Measurements from ENCODE around the gene LIN28B.

DNA sequence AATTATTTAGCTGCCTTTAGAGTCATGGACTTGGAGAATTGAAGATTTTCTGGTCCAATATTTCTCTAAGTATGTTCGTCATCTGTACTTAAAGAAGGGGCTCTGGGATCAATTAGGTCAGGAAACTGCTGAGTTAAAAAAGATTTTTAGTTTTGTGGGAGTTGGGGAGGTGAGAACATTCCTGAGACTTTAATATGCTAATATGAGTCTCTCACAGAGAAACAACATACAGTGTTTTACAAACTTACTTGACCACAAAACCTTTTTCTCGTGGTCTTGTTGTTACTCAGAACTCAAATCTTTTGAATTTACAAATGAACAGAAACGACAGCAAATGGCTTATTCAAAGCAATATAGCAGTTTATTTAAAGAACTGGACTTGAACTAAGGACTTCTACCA lies 67.9 kb downstream of the LIN28B start:
- TF ChIP-seq, protein P1, sequence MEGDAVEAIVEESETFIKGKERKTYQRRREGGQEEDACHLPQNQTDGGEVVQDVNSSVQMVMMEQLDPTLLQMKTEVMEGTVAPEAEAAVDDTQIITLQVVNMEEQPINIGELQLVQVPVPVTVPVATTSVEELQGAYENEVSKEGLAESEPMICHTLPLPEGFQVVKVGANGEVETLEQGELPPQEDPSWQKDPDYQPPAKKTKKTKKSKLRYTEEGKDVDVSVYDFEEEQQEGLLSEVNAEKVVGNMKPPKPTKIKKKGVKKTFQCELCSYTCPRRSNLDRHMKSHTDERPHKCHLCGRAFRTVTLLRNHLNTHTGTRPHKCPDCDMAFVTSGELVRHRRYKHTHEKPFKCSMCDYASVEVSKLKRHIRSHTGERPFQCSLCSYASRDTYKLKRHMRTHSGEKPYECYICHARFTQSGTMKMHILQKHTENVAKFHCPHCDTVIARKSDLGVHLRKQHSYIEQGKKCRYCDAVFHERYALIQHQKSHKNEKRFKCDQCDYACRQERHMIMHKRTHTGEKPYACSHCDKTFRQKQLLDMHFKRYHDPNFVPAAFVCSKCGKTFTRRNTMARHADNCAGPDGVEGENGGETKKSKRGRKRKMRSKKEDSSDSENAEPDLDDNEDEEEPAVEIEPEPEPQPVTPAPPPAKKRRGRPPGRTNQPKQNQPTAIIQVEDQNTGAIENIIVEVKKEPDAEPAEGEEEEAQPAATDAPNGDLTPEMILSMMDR (IDR thresholded peaks at IDR 0.05; ENCODE audit: insufficient read depth, low read length): no peak
- TF ChIP-seq POLR2AphosphoS5 (IDR thresholded peaks at IDR 0.05; ENCODE audit: low read depth) (no peak), GABPA (IDR thresholded peaks at IDR 0.05; ENCODE audit: low read depth) (no peak)
